Measurements from ENCODE around the gene ETFA. TPM values are rescaled to one million over a fixed set of nuclear protein-coding genes. Genes with fewer than 3 reads are reported as not detected.
A peak's percentile ranks its signal among the peaks of the same experiment; 100 is the strongest.

The ETFA gene
- total RNA-seq, 2 donors from 2014 or later = 68.6 to 82.8 TPM

DNA sequence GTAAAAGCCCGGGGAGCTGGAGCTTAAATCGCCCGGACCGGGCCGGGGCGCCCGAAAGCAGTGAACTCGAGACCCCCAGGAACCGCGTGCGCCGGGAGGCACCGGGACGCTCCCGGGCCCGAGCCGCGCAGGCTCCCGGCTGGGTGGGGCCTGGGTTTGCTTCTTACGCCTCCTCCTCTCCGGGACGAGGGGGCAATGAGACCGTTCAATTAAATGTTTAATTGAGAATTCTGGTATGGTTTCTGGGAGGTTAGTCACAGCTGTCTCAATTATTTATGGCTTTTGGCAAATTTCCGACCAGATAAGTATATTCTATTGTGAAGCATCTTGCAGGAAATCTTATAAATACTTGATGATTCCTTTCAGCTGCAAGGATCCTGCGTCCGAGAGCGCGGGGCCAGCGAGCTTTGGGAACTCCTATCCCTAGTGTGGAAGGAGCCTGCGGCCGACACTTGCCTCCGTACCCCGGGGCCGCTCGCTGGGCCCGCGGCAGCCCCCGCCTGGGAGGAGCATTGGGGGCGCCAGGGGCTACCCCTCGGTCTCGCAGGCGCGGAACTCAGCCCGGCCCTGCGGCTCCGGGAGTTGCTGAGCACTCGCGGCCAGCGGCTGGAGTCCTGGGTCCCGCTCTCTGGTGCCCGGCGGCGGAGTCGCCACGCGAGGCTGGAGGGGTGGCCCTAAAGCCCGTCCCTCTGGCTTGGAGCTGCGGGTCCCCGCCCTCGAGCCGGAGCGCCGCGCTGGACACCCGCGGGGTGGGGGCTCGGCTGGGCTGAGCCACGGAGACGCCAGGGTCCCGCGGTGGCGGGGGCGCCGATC, 35.6 kb upstream of the ETFA start:
- peaks cover 19% of the 10 kb centered on the region for H3K27me3 ChIP-seq (replicated peaks; ENCODE audit: insufficient read depth)
- intact Hi-C loops (cut with DNase I) = no loop called here
- peaks cover 4% of the 10 kb centered on the region for H3K4me1 ChIP-seq (replicated peaks)
- H3K27ac ChIP-seq = peak overlapping the region; percentile 30 to 57
- WGBS = 4% methylated on average over 59 of the region's 74 CpGs
- no peaks in the 10 kb centered on the region for H3K36me3 ChIP-seq
- DNase-seq (ENCODE audit: low spot score) = no peak
- no peaks in the 10 kb centered on the region for H3K9me3 ChIP-seq
- H3K4me3 ChIP-seq = peak overlapping the region; percentile 33 to 36
- no peak for TF ChIP-seq CTCF (IDR thresholded peaks at IDR 0.05)
- TF ChIP-seq POLR2A (IDR thresholded peaks at IDR 0.05) = no peak
- no peak for TF ChIP-seq POLR2AphosphoS5 (IDR thresholded peaks at IDR 0.05)

DNA sequence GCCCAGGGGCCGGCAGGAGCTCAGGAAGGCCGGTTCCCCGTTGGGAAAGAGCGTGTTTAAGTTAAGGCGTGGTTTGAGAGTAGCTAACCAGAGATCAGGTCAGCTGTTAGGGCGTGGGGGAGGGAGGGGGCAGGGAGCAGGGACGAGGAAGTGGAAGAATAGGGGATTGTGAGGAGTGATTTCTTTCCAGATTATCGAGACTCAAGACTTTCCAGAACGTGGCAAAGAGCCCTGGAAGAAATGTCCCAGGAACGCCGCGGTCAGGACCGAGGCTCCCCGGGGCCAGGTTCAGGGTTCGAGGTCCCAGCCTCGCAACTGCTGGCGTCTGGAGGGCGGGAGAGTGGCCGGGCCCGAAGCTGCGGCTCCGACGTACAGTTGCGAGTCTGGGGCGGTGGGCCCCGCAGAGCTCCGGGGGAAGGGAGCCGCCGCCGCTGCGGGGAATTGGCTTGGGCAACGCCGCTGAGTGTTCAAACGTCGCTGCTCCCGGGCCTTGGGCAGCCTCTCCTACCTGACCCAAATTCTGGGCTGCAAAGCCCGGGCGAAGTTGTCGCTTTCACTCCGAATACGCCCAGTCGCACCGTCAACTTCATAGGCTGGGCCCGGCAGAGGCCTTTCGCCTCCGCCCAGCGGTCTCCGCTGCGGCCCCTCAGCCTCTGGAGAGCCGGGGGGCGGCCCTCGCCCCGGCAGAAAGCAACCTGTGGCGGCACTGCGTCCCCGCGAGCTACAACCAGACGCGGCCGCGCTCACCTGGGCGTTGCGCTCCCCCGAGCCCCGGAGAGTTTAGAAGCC, 34.8 kb upstream of the ETFA start:
- TF ChIP-seq CTCF (IDR thresholded peaks at IDR 0.05) = no peak
- peak; percentile 10 for TF ChIP-seq POLR2A (IDR thresholded peaks at IDR 0.05)
- peak overlapping the region; percentile 33 to 36 for H3K4me3 ChIP-seq
- peaks cover 4% of the 10 kb centered on the region for H3K4me1 ChIP-seq (replicated peaks)
- H3K9me3 ChIP-seq = no peaks in the 10 kb centered on the region
- DNase-seq (ENCODE audit: low spot score) = no peak
- peaks cover 19% of the 10 kb centered on the region for H3K27me3 ChIP-seq (replicated peaks; ENCODE audit: insufficient read depth)
- no peaks in the 10 kb centered on the region for H3K36me3 ChIP-seq
- intact Hi-C loops (cut with DNase I) = no loop called here
- WGBS = 6% methylated on average over 44 of the region's 65 CpGs
- peak overlapping the region; percentile 30 to 57 for H3K27ac ChIP-seq

GRCh38 chr15:76345583-76345879, 34.3 kb upstream of the ETFA start:
- no peak overlapping the region for H3K27ac ChIP-seq
- H3K4me3 ChIP-seq = no peak overlapping the region
- no peaks in the 10 kb centered on the region for H3K36me3 ChIP-seq
- intact Hi-C loops (cut with DNase I) = no loop called here
- peaks cover 22% of the 10 kb centered on the region for H3K27me3 ChIP-seq (replicated peaks; ENCODE audit: insufficient read depth)
- no peak for DNase-seq (ENCODE audit: low spot score)
- no peaks in the 10 kb centered on the region for H3K9me3 ChIP-seq
- peaks cover 5% of the 10 kb centered on the region for H3K4me1 ChIP-seq (replicated peaks)
- 40% methylated on average over 7 of the region's 7 CpGs for WGBS
- TF ChIP-seq CTCF (IDR thresholded peaks at IDR 0.05) = no peak
- TF ChIP-seq POLR2AphosphoS5 (IDR thresholded peaks at IDR 0.05) = no peak
- TF ChIP-seq POLR2A (IDR thresholded peaks at IDR 0.05) = no peak

DNA sequence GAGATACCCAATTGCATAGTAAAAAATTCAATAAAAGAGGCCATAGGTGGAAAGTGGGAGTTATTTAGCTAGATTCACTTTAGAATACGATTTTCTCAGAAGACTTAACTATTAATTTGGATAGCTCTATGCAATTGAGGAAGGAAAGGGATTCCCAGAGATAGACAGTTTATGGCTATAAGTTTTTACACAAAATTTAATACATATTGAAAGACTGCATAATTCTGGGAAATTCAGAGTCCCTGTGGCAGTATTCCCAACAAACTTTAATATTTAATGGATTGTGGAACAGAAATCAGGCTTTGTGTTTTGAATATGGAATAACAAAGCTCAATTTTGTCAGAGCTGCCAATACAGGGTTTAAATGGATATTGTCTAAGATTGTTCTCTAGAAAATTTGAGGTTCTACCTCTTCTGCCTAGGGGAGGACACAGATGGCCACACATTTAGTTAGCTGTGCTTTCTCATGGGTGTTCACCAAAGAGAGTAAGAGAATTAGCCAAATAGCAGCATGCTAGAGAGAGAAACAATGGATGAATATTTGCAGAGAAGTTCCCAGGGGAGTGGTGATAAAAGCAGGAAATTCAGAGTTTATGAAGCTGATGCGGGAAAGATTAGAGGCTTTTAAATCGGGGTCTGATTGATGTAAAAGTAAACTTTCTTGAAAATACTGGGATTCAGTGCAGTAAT, 33.8 kb upstream of the ETFA start:
- H3K9me3 ChIP-seq = no peaks in the 10 kb centered on the region
- H3K36me3 ChIP-seq = no peaks in the 10 kb centered on the region
- no peak overlapping the region for H3K27ac ChIP-seq
- H3K4me1 ChIP-seq (replicated peaks) = peaks cover 10% of the 10 kb centered on the region
- no peak overlapping the region for H3K4me3 ChIP-seq
- TF ChIP-seq CTCF (IDR thresholded peaks at IDR 0.05) = no peak
- TF ChIP-seq POLR2AphosphoS5 (IDR thresholded peaks at IDR 0.05) = no peak
- TF ChIP-seq POLR2A (IDR thresholded peaks at IDR 0.05) = no peak
- intact Hi-C loops (cut with DNase I) = no loop called here
- DNase-seq (ENCODE audit: low spot score) = no peak
- H3K27me3 ChIP-seq (replicated peaks; ENCODE audit: insufficient read depth) = peaks cover 25% of the 10 kb centered on the region
- WGBS = 34% methylated on average over 3 of the region's 3 CpGs

All from prostate gland (tissue), 2 donors.